Natural killer cell (primary cell): ENCODE data around the gene HGS. TPM values are rescaled to one million over a fixed set of nuclear protein-coding genes. Genes with fewer than 3 reads are reported as not detected.

Experiments used
- ATAC-seq, 3 donors: fragments of 150-1000 bp in 2 of 3; fragments of 200-7000 bp in 1 of 3; cut with Tn5 transposase; 1 replicate in 1 of 3; 2 replicates in 2 of 3; pipeline ENCODE4 v1.10.0; 2021; ENCODE audit warnings: mild to moderate bottlenecking in 2 of 3, moderate library complexity in 2 of 3
- DNase-seq, 2 donors: peaks; one replicate each; pipeline versions ENCODE4 v3.0.0 to v3.0.0-alpha.2; 2013 to 2021; ENCODE audit warnings: mixed read lengths in 1 of 2
- H3K27ac ChIP-seq: one replicate; pipeline ENCODE4 v1.5.1; 2013; ENCODE audit warnings: mild to moderate bottlenecking, low read length
- H3K27me3 ChIP-seq: one replicate; pipeline ENCODE4 v1.6.1; 2013; ENCODE audit warnings: low read length; ENCODE audit not compliant: control insufficient read depth, insufficient read depth
- H3K36me3 ChIP-seq: one replicate; pipeline ENCODE4 v1.6.1; 2013; ENCODE audit warnings: low read length; ENCODE audit not compliant: control insufficient read depth, insufficient read depth
- H3K4me1 ChIP-seq: one replicate; pipeline ENCODE4 v1.6.1; 2013; ENCODE audit warnings: low read length; ENCODE audit not compliant: control insufficient read depth, insufficient read depth
- H3K4me3 ChIP-seq: one replicate; pipeline ENCODE4 v1.5.1; 2013; ENCODE audit warnings: low read length
- H3K9me3 ChIP-seq: one replicate; pipeline ENCODE4 v1.6.1; 2013; ENCODE audit warnings: low read length; ENCODE audit not compliant: control insufficient read depth, insufficient read depth
- H3K27ac Mint-ChIP-seq, 2 donors: one replicate each; pipeline ENCODE4 v1.8.0; 2022; ENCODE audit warnings: mild to moderate bottlenecking in 2 of 2, mixed read lengths in 2 of 2, moderate library complexity in 1 of 2
- H3K27me3 Mint-ChIP-seq, 2 donors: one replicate each; pipeline ENCODE4 v1.8.0; 2022; ENCODE audit warnings: low read depth in 2 of 2, mixed read lengths in 2 of 2
- H3K36me3 Mint-ChIP-seq: one replicate; pipeline ENCODE4 v1.8.0; 2022; ENCODE audit warnings: mixed read lengths
- H3K4me1 Mint-ChIP-seq, 2 donors: one replicate each; pipeline ENCODE4 v1.8.0; 2022; ENCODE audit warnings: mixed read lengths in 2 of 2
- H3K4me3 Mint-ChIP-seq: one replicate; pipeline ENCODE4 v1.8.0; 2022; ENCODE audit warnings: mild to moderate bottlenecking, moderate library complexity, mixed read lengths
- H3K9me3 Mint-ChIP-seq, 2 donors: one replicate each; pipeline ENCODE4 v1.8.0; 2022; ENCODE audit warnings: mixed read lengths in 2 of 2
- CTCF ChIP-seq: fragments of 200-600 bp; IDR thresholded peaks from one replicate; pipeline ENCODE4 v1.8.0; 2022; ENCODE audit warnings: antibody characterized with exemption
- whole genome bisulfite sequencing: methylation state at CpG from one replicate; pipeline ENCODE4 v1.1.7; 2013; ENCODE audit warnings: missing lambda C conversion rate; ENCODE audit not compliant: insufficient coverage; 5-methylcytosine and 5-hydroxymethylcytosine counted together
- intact Hi-C: fragments of 100-400 bp; cut with micrococcal nuclease; formaldehyde crosslinking; loops from one replicate; pipeline ENCODE4 v1.14.2; 2022
- total RNA-seq, 4 donors: library from RNA; stranded (reverse); fragments of 120-200 nt in 1 of 4; gene quantifications; one replicate each; pipeline versions ENCODE4 v1.2.3 to v1.2.4, GENCODE V29; 2013 to 2022

HGS gene
- total RNA-seq, 3 donors from 2014 or later (not counting 1 experiment from before 2014, with no cell fraction given) = 179 to 186 (median 181) TPM

DNA sequence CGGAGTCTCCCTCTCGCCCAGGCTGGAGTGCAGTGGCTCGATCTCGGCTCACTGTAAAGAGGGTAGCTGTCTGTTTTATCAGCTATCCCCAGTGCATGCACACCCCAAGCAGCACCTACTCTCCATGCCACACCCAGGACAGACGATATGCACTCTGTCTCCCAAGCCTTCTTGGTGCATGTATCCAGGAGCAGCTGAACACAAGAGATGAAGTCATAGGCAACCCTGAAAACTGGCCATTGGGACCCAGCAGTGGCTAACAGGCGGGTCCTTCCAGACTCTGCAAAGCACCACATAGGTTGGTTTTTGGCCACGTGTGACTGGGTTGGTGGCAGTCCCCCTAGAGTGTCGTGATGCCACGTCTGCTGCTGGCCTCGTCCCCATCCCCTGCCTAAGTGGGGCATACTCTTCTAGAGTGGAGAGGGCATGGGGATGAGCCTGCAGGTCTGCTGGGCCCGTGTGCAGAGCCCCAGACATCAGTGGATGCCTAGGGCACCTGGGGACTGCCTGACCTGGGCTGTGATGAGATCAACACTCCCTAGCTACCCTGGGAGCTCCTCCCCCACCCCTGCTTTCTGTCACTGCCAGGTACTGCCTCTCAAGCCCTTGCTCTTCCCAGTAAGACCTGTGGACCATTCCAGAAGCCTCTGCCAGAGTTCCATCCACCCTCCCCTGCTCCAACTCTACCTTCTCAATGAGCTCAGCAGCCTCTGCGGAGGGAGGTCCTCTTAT, 36.8 kb upstream of the HGS start:
- H3K4me3 Mint-ChIP-seq = no peak overlapping the region
- Histone ChIP-seq H3K9me3 (peaks cover 3% of the 10 kb centered on the region), H3K4me1 (no peaks in the 10 kb centered on the region), H3K27me3 (peaks cover 3% of the 10 kb centered on the region), H3K4me3 (no peak overlapping the region), H3K36me3 (no peaks in the 10 kb centered on the region), H3K27ac (no peak overlapping the region)
- H3K9me3 Mint-ChIP-seq = no peaks in the 10 kb centered on the region
- H3K4me1 Mint-ChIP-seq = peaks cover 5 to 9% of the 10 kb centered on the region in 2 donors
- H3K36me3 Mint-ChIP-seq = no peaks in the 10 kb centered on the region
- peaks cover 0 to 6% of the 10 kb centered on the region in 2 donors for H3K27me3 Mint-ChIP-seq
- intact Hi-C loops = no loop called here
- ATAC-seq (no peak), DNase-seq (no peak)
- 75% methylated on average over 12 of the region's 12 CpGs for WGBS
- H3K27ac Mint-ChIP-seq = no peak overlapping the region
- TF ChIP-seq CTCF = no peak

- no peaks in the 10 kb centered on the region for H3K36me3 Mint-ChIP-seq
- Histone ChIP-seq H3K27ac (no peak overlapping the region), H3K27me3 (peaks cover 3% of the 10 kb centered on the region), H3K4me3 (no peak overlapping the region), H3K9me3 (peaks cover 3% of the 10 kb centered on the region), H3K36me3 (no peaks in the 10 kb centered on the region), H3K4me1 (peaks cover 2% of the 10 kb centered on the region)
- H3K4me1 Mint-ChIP-seq = peaks cover 5 to 9% of the 10 kb centered on the region in 2 donors
- DNase-seq = no peak
- 62% methylated on average over 21 of the region's 21 CpGs for WGBS
- no peak for TF ChIP-seq CTCF
- no peak overlapping the region for H3K27ac Mint-ChIP-seq
- no peak for ATAC-seq
- no peaks in the 10 kb centered on the region for H3K9me3 Mint-ChIP-seq
- no peak overlapping the region for H3K4me3 Mint-ChIP-seq
- peaks cover 0 to 6% of the 10 kb centered on the region in 2 donors for H3K27me3 Mint-ChIP-seq
- intact Hi-C loops = no loop called here
These were observed 36.2 kb upstream of the HGS start for GRCh38 chr17:81647640-81648012.

- H3K9me3 Mint-ChIP-seq = no peaks in the 10 kb centered on the region
- intact Hi-C loops = no loop called here
- H3K27me3 ChIP-seq = peaks cover 3% of the 10 kb centered on the region
- H3K36me3 ChIP-seq = no peaks in the 10 kb centered on the region
- H3K27ac Mint-ChIP-seq = no peak overlapping the region
- no peak overlapping the region for H3K4me3 Mint-ChIP-seq
- peaks cover 3% of the 10 kb centered on the region for H3K9me3 ChIP-seq
- H3K36me3 Mint-ChIP-seq = no peaks in the 10 kb centered on the region
- no peak for ATAC-seq
- no peak for DNase-seq
- H3K4me1 Mint-ChIP-seq = peaks cover 7 to 12% of the 10 kb centered on the region in 2 donors
- peaks cover 8% of the 10 kb centered on the region for H3K4me1 ChIP-seq
- TF ChIP-seq CTCF = no peak
- WGBS = 20% methylated on average over 76 of the region's 78 CpGs
- peaks cover 0 to 6% of the 10 kb centered on the region in 2 donors for H3K27me3 Mint-ChIP-seq
- H3K4me3 ChIP-seq = no peak overlapping the region
- H3K27ac ChIP-seq = no peak overlapping the region
These were observed 35.7 kb upstream of the HGS start for GRCh38 chr17:81648013-81648706.
